HG03378 (cell line): Measurements from ENCODE around the gene AGGF1.
"Not testable (repeated sequence)": the region's sequence is repeated elsewhere in the genome, so short reads cannot be mapped to it uniquely, and the experiment has no call there.

ENCODE experiments used
- ATAC-seq: cut with Tn5 transposase; IDR thresholded peaks from one replicate; pipeline ENCODE4 v1.9.1; 2021; ENCODE audit warnings: mild to moderate bottlenecking, moderate library complexity; ENCODE audit not compliant: unreplicated experiment

Gene AGGF1

GRCh38 chr5:77030097-77031071 is at the start of gene AGGF1:
AGGF1 (plus strand) TSS chr5:77030404; CDS start chr5:77030767, 363 bp downstream.
- ATAC-seq: peak; percentile 95

- no peak for ATAC-seq
Observed at GRCh38 chr5:76980518-76981144, 49.6 kb upstream of the AGGF1 start.

GRCh38 chr5:76982450-76982849 is 47.8 kb upstream of the AGGF1 start:
- no peak for ATAC-seq

GRCh38 chr5:76983468-76983867 is 46.7 kb upstream of the AGGF1 start:
- ATAC-seq: no peak

GRCh38 chr5:76986825-76987526 is 43.2 kb upstream of the AGGF1 start:
- no peak for ATAC-seq

- no peak for ATAC-seq
Observed at GRCh38 chr5:76990899-76991459, 39.2 kb upstream of the AGGF1 start.

GRCh38 chr5:76993436-76993835 is 36.8 kb upstream of the AGGF1 start:
- not testable (repeated sequence) for ATAC-seq

- ATAC-seq: no peak
Observed at GRCh38 chr5:76994337-76994736, 35.9 kb upstream of the AGGF1 start.

GRCh38 chr5:76998251-76998650 is 32.0 kb upstream of the AGGF1 start:
- ATAC-seq: not testable (repeated sequence)

GRCh38 chr5:76999451-76999850 is 30.8 kb upstream of the AGGF1 start:
- no peak for ATAC-seq

GRCh38 chr5:77003246-77003645 is 27.0 kb upstream of the AGGF1 start:
- ATAC-seq: no peak

- no peak for ATAC-seq
Observed at GRCh38 chr5:77006124-77006523, 24.1 kb upstream of the AGGF1 start.

- no peak for ATAC-seq
Observed at GRCh38 chr5:77008413-77008812, 21.8 kb upstream of the AGGF1 start.

GRCh38 chr5:77010243-77010642 is 20.0 kb upstream of the AGGF1 start:
- no peak for ATAC-seq

- ATAC-seq: no peak
Observed at GRCh38 chr5:77011498-77011897, 18.7 kb upstream of the AGGF1 start.

GRCh38 chr5:77012601-77013000 is 17.6 kb upstream of the AGGF1 start:
- ATAC-seq: no peak

GRCh38 chr5:77015938-77016569 is 14.2 kb upstream of the AGGF1 start:
- no peak for ATAC-seq

- no peak for ATAC-seq
Observed at GRCh38 chr5:77016962-77017361, 13.2 kb upstream of the AGGF1 start.

- no peak for ATAC-seq
Observed at GRCh38 chr5:77017668-77018067, 12.5 kb upstream of the AGGF1 start.

GRCh38 chr5:77022511-77023417 is 7.4 kb upstream of the AGGF1 start:
- no peak for ATAC-seq
